AG20443 (cell line): ENCODE measurements around the gene PCGF3.
"Not testable (repeated sequence)": the region's sequence is repeated elsewhere in the genome, so short reads cannot be mapped to it uniquely, and the experiment has no call there.

ENCODE experiments used
- DNase-seq: peaks from one replicate; pipeline ENCODE4 v3.0.0; 2012; ENCODE audit warnings: low spot score, mixed read lengths

The PCGF3 gene

GRCh38 chr4:683247-683897 is 22.3 kb upstream of the PCGF3 start:
- no peak for DNase-seq

- peak; percentile 78 for DNase-seq
Observed at GRCh38 chr4:683982-684622, 21.5 kb upstream of the PCGF3 start.

DNA sequence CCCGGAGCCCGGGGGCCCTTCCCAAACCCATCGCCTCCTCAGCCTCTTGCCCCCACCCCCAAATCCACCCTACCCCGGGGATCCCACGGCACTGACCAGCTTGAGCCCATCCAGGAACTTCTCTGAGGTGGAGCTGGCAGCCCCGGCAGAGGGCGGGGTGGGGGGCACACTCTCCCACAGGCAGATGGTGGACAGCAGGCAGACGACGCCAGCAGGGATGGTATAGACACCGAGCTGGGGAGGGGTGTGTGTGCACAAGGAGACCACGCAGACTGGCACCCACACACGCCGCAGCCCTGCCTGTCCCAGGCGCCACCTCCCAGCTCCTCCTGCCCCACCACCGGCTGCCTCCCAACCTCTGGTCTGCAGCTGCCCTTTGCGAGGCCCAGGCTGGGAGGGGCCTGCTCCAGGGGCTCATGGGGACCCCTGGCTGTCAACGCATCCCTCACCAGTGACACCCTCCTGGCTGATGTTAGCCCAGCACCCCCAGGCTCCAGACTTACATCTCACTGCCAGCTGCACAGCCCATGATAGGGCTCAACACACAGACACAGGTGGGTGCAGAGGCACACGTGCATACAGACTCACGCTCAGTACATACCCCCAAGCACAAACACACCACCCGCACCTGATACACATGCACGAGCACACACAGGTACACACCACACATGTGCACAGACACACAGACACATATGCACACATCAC is 20.9 kb upstream of the PCGF3 start:
- no peak for DNase-seq

GRCh38 chr4:685679-686412 is 19.8 kb upstream of the PCGF3 start:
- DNase-seq, result no peak

DNA sequence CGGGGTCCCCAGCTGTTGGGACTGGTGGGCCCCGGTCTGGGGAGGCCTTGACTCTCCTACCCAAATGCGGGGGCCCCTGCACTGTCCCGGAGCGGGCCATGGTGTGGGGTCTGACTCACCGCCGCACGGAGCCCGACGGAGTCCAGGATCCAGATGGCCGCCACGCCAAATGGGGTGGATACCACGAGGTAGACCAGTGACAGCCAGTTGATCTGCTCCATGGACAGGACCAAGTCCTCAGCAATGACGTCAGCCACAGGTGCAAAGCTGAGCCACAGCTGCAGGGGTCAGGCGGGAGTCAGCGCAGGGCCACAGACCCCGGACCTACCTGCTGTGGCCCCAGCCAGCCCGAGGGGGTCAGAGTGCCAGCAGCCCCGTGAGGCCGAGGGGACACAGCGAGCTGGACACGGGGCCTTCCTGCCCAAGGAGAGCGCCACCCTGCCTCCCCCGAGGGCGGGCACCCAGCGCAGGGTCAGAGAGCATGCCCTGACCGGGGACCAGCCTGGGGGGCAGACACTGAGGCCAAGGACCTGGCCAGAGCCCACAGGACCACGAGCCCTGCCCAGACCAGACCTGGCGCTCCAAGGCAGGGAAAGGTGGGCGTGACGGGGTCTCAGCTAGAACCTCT is 19.1 kb upstream of the PCGF3 start:
- no peak for DNase-seq

DNA sequence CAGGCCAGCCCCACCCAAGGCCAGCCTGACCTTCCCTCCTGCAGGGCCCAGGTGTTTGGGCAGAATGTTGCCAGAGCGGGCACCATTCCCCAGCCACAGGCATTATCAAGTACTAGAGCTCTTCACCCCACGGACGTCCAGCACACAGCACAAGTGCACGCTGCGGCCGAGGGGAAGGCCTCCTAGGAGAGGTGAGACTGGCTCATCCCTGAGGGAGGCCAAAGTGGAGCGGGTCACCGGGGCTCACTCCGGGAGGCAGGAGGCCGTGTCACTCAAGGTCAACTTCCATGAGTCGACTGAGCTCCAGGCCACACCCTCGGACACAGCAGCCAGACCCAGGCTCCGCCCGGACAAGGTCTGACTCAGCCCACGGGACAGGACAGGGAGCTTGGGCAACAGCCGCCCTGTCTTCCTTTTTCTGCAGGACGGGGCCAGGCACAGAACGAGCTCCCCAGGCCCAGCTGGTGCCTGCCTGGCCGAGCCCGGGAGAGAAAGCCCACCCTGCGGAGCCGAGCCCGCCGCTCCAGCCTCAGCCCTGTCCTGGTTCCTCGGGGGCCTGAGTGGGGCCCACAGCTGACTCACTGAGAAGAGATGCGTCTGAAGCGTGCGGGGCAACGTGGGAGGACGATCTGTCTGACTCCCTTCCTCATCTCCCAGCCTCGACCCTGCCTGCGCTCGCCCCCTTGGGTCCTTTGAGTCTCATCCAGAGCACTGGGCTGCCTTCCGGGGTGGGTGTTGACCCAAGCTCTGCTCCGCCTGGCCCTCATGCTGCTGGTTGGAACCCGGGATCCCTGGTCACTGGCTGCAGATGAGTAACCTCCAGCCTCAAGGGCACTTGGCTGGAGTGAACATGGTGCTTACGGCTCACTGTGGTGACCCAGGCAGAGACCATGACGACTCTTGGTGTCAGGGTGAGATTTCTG is 18.3 kb upstream of the PCGF3 start:
- peak; percentile 97 for DNase-seq

DNA sequence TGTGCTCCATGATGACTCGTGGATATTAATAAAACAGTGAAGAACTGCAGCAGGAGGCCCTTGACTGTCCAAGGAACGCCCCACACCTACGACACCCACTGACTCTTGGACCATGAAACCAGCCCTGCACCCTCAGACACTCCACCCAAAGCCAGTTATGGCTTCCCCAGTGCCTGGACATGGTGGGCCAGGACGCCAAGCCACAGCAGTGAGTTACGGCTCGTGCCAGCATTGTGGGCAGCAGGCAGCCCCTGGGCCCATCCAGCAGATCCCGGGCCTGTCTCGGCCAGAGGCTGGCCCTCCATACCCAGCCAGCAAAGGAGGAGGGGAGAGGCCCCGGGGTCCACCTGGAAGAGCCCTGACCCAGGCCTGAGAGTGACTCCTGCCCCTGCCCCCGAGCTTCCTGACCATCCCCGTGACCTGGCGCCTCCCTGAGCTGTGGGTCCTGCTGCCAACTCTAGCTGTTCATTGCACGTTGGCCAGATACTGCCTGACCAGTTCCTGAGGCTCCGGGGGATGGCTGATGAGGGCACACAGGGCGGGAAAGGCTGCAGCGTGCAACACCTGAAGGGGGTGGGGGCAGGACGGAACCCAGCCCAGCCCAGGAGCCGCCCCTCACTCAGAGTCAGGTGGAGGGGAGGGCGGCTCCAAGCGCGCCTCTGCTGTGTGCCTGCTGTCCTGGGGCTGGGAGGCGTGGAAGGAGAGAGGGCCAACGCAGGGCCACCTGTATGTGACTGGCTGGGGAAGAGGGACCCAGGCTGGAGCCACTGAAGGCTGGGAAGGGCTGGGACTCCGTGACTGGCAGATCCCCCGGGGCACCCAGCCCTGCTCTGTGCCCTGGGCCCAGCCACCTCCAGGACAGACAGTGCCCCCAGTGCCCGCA is 17.4 kb upstream of the PCGF3 start:
- no peak for DNase-seq

GRCh38 chr4:688854-689681 is 16.6 kb upstream of the PCGF3 start, which contains the start of gene SLC49A3:
Gene SLC49A3 (minus strand): TSS chr4:689151. CDS start chr4:689127, 24 bp downstream.
- DNase-seq, result peak; percentile 64

GRCh38 chr4:689723-690122 is 15.9 kb upstream of the PCGF3 start:
- no peak for DNase-seq

- DNase-seq, result no peak
Observed at GRCh38 chr4:692771-693554, 12.7 kb upstream of the PCGF3 start.

- DNase-seq, result not testable (repeated sequence)
Observed at GRCh38 chr4:694341-694940, 11.2 kb upstream of the PCGF3 start.

DNA sequence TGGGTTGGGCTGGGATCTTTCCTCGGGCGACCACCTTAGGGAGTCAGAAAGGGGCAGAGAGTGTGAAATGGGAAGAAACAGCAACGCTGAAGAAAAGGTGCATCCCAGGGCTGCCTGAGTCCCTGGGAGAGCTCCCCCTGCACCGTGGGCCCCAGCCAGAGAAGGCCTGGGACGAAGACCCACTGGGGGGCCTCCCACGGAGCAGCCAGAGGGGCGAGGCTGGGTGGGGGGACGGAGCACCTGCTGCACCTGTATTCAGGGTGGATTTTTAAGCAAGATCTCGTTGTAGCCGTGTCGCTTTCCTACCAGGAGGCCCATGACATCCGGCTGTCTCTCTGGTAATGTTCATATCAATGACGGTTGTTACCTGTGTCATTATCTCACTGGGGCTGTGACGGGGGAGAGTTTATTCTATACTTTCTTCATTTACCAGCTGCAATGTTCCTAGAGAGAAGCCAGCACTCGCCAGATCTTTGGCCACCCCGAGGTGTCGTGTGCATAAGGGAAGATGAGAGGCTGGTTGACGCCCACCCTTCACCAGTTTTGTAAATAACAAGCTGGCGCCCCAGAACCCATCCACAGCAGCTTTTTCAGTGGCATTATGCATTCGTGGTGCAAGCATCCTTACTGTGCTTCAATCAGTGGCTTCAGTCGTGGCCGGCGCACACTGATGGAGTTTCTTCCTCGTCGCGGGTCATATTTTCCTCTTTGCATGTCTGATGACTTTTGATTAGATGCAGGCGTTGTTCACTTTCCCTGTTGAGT is 5.6 kb upstream of the PCGF3 start:
- no peak for DNase-seq

DNA sequence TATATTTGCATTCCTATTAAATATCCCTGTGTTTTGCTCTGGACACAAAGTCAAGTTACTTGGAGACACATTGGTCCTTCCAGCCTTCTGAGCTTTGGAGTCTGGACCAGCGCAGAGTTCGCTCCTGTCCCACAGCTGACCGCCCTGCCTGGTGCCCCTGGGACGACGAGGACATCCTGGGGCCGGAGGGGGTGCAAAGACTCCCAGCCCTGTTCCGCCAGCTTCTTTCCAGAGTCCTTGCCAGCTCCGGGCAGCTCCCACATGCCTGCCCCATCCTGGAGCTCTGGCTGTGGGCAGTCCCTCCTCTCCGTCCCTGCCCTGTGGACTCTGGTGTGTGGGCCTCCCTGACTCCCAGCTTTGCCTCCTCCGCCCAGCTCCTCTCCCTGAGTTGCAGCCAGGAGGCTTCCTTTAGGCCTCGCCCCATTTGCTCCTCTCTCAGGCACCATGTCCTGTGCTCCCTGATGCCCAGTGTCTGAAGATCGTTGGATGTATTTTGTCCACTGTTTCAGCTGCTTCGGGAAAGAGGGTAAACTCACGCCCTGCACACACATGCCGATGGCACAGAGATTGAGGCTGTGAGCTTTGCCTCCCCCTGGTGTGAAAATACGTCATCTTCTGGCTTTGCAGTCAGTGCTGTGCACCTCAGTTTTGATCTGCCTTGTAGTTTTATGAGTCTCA is 4.9 kb upstream of the PCGF3 start:
- DNase-seq, result no peak

GRCh38 chr4:702618-703048 is 3.0 kb upstream of the PCGF3 start:
- no peak for DNase-seq

GRCh38 chr4:703336-704197 is 2.1 kb upstream of the PCGF3 start:
- DNase-seq, result no peak
